HG03159 (cell line): Measurements from ENCODE around the gene RTP2.
"Not testable (repeated sequence)": the region's sequence is repeated elsewhere in the genome, so short reads cannot be mapped to it uniquely, and the experiment has no call there.

Source experiments
- ATAC-seq: cut with Tn5 transposase; IDR thresholded peaks from one replicate; pipeline ENCODE4 v1.9.1; 2021; ENCODE audit warnings: mild to moderate bottlenecking, moderate library complexity; ENCODE audit not compliant: unreplicated experiment

Gene RTP2

DNA sequence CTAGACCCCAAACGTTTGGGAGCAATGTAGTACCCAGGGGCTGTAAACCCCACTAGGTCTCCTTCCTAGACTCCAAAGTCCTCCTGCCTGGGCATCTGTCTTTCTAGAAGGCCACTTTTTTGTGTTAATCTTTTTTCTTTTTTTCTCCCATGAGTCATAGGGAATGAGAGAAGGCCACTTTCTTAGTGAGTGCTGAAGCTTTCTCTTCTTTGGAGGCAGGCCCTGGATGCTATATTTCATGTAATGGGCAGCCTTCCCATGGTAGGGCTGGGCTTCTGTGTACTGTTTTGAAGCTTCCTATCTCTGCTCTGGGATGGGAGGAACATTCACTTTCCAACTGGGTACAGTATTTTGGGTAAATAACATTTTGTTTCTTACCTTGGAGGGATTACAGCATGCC lies 15.2 kb upstream of the RTP2 start:
- ATAC-seq, result no peak

DNA sequence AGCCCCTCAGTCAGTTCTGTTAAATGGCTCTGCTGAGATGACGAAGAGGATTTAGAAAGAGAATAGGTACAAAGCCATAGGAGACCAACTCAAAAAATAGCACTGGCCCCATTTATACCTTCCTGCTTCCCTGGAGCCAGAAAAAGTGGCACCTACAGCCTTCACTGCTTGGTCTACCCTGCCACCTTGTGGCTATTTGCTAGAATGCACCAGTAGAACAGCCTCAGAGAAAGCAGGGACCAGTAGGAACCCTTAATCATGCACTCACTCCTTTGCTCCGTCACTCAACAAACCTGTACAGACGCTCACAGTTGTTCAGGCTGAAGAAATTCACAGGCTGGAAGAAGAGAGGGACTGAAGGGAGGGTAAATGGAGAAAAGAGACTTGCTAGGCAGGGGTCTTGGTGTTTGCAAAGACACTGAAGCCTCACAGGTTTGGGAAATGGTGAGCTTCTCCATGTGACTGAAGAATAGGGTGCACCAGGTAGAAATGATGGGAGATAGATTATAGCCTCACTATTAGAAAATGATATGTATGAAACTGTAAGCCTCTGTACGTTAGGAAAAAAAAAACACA lies 12.1 kb upstream of the RTP2 start:
- peak; percentile 78 for ATAC-seq

- ATAC-seq, result no peak
These were observed 11.1 kb upstream of the RTP2 start for GRCh38 chr3:187713504-187713903.

DNA sequence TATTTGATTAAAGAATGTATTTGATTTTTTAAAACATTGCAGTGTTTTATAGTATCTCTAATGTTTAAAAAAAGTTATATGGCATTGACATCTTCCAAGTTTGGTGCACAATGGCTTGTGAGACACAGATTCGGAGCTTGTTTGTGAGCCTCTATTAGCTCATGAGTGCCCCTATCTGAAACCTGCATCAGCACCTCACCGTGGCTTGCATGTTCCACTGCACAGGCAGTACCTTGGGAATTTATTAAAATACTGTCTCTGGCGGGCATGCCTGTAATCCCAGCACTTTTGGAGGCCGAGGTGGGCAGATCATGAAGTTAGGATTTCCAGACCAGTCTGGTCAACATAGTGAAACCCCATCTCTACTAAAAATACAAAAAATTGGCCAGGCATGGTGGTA lies 6.8 kb upstream of the RTP2 start:
- no peak for ATAC-seq

GRCh38 chr3:187708696-187709095 lies 6.3 kb upstream of the RTP2 start:
- no peak for ATAC-seq

DNA sequence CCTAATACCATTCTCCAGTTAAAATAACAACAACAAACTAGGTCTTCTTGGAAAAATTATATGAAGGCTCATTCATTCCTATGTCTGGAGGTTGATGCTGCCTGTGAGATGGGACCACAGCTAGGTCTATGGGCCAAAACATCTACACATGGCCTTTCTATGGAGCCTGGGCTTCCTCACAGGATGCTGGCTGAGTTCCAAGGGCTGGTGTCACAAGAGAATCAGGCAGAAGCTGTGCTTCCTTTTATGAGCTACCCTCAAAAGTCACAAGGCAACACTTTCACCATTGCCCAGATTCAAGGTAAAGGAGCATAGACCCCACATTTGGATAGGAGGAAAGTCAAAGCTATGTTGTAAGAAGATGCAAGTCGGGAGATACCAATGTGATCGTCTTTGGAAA lies 4.6 kb upstream of the RTP2 start:
- ATAC-seq, result no peak

DNA sequence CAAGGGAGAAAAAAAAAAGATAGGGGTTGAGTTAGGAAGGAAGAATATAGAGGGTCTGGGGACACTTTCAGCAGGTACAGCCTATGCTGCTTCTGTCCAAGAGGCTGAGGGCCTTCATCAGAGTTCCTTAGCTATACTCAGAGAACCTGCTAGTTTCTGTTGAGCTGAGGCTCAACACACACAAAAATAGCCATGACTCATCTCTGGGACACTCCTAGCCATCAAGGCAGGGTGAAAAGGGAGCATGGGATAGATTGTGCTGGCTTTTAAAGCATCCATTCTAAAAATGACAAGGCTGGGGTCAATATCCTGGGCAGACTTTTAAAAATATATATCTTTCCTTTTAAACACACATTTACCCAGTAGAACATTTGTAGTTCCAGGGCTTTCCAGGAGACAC lies 2.8 kb upstream of the RTP2 start:
- ATAC-seq, result no peak

DNA sequence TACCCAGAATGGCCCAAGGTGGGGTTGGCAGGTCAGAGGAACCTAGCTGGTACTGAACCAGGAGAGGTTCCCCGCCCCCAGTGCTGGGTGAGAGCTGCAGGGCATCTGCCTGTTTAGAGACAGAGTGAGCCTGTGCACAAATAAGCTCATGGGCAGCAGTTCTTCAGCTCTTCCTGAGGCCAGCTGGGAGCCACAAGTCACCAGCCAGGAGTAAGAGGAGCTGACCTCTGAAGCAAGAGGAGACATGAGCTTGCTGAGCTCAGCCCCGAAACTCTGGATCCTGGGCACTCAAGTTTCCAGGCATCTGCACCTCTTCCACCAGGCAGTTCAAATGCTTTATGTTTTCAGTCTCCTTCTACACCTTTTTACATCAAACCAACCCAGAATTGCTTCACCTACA lies 2.1 kb downstream of the RTP2 start:
- ATAC-seq, result no peak

GRCh38 chr3:187698499-187699399 lies 3.6 kb downstream of the RTP2 start:
- no peak for ATAC-seq

DNA sequence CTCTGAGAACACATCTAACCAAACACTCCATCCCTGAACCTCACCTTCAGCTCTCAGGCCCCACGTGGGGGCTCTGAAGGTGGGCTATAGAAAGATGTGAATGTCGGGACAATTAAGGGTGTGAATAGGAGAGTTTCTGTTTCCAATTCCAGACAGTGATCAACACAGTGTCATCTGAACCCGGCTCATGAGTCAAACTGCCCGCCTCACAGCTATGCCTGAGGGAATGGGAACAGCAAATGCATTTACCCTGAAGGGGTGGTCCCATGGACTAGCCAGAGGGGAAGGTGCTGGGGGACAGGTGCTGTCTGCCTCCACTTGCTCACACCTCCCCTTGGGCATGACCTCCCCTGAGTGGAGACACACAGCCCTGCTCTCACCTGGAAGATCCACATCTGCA lies 6.3 kb downstream of the RTP2 start:
- ATAC-seq, result no peak

- no peak for ATAC-seq
These were observed 6.9 kb downstream of the RTP2 start for GRCh38 chr3:187695449-187695848.

GRCh38 chr3:187694801-187695200 lies 7.6 kb downstream of the RTP2 start:
- no peak for ATAC-seq

GRCh38 chr3:187693431-187693830 lies 8.9 kb downstream of the RTP2 start:
- ATAC-seq, result no peak

GRCh38 chr3:187689984-187690383 lies 12.4 kb downstream of the RTP2 start:
- ATAC-seq, result no peak

GRCh38 chr3:187686621-187687273 lies 15.6 kb downstream of the RTP2 start:
- no peak for ATAC-seq

DNA sequence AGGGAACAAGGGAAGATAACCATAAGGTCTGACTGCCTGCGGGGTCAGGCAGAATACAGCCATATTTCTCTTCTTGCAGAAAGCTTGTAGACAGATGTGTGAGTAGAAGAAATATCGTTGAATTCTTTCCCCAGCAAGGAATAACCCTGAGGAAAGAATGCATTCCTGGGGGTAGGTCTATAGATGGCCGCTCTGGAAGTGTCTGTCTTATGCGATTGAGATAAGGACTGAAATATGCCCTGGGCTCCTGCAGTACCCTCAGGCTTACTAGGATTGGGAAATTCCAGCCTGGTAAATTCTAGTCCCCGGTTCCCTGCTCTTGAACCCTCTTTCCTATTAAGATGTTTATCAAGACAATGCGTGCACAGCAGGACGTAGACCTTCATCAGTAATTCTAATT lies 16.4 kb downstream of the RTP2 start:
- ATAC-seq, result no peak

DNA sequence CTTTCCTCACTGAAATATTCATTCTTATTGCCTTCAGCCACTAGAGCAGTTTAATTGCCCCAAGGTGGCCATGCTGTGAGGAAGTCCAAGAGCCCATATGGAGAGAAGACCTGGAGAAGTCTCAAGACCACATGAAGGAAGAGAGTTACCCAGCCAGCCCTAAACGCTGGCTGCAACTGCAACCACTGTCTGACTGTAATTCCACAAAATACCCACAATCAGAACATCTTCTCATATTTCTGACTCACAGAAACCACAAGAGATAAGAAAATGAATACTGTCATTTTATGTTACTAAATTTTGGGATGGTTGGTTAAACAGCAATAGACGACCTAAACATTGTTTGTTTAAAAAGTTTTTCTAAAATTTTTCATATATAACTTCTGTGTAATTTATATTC lies 17.5 kb downstream of the RTP2 start:
- ATAC-seq, result no peak

DNA sequence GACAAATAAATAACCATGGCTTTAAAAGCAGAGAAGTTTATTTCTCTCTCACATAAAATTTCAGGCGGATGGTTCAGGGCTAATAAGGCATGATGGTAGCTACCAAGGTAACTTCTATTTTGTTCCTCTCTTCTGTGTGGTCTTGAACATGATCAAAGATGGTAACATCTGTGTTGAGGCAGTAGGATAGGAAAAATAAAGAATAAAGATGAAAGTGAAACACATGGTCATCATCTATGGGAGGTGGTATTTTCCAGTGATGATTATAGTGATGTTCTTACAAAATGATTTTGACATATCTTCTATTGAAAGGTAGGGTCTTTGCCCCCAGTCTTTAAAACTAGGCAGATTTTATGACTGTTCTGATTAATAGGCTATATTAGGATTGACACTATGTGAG lies 17.9 kb downstream of the RTP2 start:
- no peak for ATAC-seq

DNA sequence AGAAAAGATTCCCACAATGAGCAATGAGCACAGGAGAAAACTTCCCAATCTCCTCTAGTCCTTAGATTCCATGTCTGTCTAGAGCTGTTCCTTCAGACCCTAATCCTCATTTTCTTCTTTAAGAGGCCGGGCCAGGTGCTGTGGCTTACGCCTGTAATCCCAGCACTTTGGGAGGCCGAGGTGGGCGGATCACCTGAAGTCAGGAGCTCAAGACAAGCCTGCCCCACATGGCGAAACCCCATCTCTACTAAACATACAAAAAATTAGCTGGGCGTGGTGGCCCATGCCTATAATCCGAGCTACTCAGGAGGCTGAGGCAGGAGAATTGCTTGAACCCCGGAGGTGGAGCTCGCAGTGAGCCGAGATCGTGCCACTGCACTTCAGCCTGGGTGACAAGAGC lies 20.6 kb downstream of the RTP2 start:
- not testable (repeated sequence) for ATAC-seq

- peak; percentile 92 for ATAC-seq
These were observed 22.5 kb downstream of the RTP2 start for GRCh38 chr3:187679638-187680396.

DNA sequence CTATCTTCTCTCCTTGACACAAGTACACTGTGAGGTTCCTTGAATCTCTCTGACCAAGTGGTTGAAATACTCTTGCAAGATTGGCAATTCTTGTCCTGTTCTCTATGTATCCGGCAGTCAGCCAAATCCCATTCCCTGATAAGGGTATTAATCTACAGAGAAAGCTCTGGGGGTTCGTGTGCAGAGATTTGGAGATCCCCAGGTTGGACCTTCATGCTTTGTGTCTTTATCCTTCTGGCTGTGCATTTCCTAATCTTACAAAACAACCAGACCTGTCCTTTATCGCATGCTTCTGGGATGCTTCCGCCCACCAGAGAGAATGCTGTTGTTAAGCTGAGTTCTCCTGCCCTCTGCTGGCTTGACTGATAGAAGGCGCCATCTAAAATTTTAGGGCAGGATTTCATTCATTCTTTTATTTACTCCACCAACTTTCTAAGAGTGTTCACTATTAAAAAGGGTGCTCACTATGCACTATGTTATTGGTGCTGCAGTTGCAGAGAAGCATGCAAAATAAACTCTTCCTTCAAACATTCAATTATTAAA lies 23.6 kb downstream of the RTP2 start:
- no peak for ATAC-seq
